Neural cell (in vitro differentiated cells): ENCODE measurements around the gene ZNF385D. TPM values are rescaled to one million over a fixed set of nuclear protein-coding genes. Genes with fewer than 3 reads are reported as not detected.

Experiments
- H2AFZ ChIP-seq: fragments of 200-600, 300-800 bp; sonication (generic), shearing (Covaris generic); 2 replicates; pipeline ENCODE4 v1.6.0; 2014; ENCODE audit warnings: low read depth, mild to moderate bottlenecking, antibody characterized with exemption, low read length, moderate library complexity
- H3F3A ChIP-seq: fragments of 200-600 bp; shearing (Covaris generic); 2 replicates; pipeline ENCODE4 v1.6.1; 2016; ENCODE audit warnings: mild to moderate bottlenecking, moderate library complexity, mixed read lengths, antibody characterized with exemption, low read length; ENCODE audit not compliant: insufficient read depth, poor library complexity, severe bottlenecking
- H3K27ac ChIP-seq: fragments of 200-600, 300-800 bp; sonication (generic), shearing (Covaris generic); 2 replicates; pipeline ENCODE4 v1.5.1; 2014; ENCODE audit warnings: mild to moderate bottlenecking, low read length, moderate library complexity
- H3K27me3 ChIP-seq: fragments of 300-800, 200-600 bp; sonication (generic), shearing (Covaris generic); 2 replicates; pipeline ENCODE4 v1.6.0; 2014; ENCODE audit warnings: mild to moderate bottlenecking, low read depth, low read length, moderate library complexity; ENCODE audit not compliant: insufficient read depth
- H3K36me3 ChIP-seq: fragments of 300-800, 200-600 bp; sonication (generic), shearing (Covaris generic); 2 replicates; pipeline ENCODE4 v1.5.1; 2014; ENCODE audit warnings: mild to moderate bottlenecking, antibody characterized with exemption, low read length, moderate library complexity; ENCODE audit not compliant: insufficient read depth
- H3K4me2 ChIP-seq: fragments of 300-800, 200-600 bp; sonication (generic), shearing (Covaris generic); 2 replicates; pipeline ENCODE4 v1.6.0; 2014; ENCODE audit warnings: mild to moderate bottlenecking, low read length
- H3K4me3 ChIP-seq: fragments of 300-800, 200-600 bp; sonication (generic), shearing (Covaris generic); 2 replicates; pipeline ENCODE4 v1.5.1; 2014; ENCODE audit warnings: mild to moderate bottlenecking, low read length, moderate library complexity
- H3K79me2 ChIP-seq: fragments of 200-600 bp; shearing (Covaris generic); replicated peaks from 2 replicates; pipeline ENCODE4 v1.6.0; 2014; ENCODE audit warnings: mild to moderate bottlenecking, low read length, moderate library complexity; ENCODE audit not compliant: insufficient read depth
- H3K9ac ChIP-seq: fragments of 300-800, 200-600 bp; sonication (generic), shearing (Covaris generic); 2 replicates; pipeline ENCODE4 v1.6.1; 2016; ENCODE audit warnings: mild to moderate bottlenecking, low read length, mixed read lengths
- H3K9me2 ChIP-seq: fragments of 200-600 bp; shearing (Covaris generic); 2 replicates; pipeline ENCODE4 v1.6.1; 2016; ENCODE audit warnings: mild to moderate bottlenecking, low read length, mixed read lengths; ENCODE audit not compliant: insufficient read depth
- H3K9me3 ChIP-seq: fragments of 200-600, 300-800 bp; sonication (generic), shearing (Covaris generic); 2 replicates; pipeline ENCODE4 v1.6.1; 2016; ENCODE audit warnings: mild to moderate bottlenecking, mixed run types, low read length, moderate library complexity, mixed read lengths
- H4K20me1 ChIP-seq: fragments of 200-600 bp; shearing (Covaris generic); 2 replicates; pipeline ENCODE4 v1.6.1; 2016; ENCODE audit warnings: mild to moderate bottlenecking, mixed run types; ENCODE audit not compliant: insufficient read depth
- EP300 ChIP-seq: fragments of 450-650 bp; conservative IDR thresholded peaks from 2 replicates; pipeline ENCODE4 v1.6.1; 2014; ENCODE audit warnings: antibody characterized with exemption, mild to moderate bottlenecking, moderate library complexity; ENCODE audit not compliant: poor library complexity, severe bottlenecking
- EZH2 ChIP-seq: fragments of 200-600, 300-800 bp; shearing (Covaris generic), sonication (generic); IDR thresholded peaks from 2 replicates; pipeline ENCODE4 v1.6.1; 2014; ENCODE audit warnings: antibody characterized with exemption, low read length, borderline replicate concordance, mild to moderate bottlenecking; ENCODE audit not compliant: insufficient read depth, poor library complexity, severe bottlenecking
- MXI1 ChIP-seq: fragments of 450-650 bp; conservative IDR thresholded peaks from 2 replicates; pipeline ENCODE4 v1.6.1; 2014; ENCODE audit warnings: antibody characterized with exemption, mild to moderate bottlenecking; ENCODE audit not compliant: poor library complexity, severe bottlenecking
- POLR2AphosphoS5 ChIP-seq: IDR thresholded peaks from 2 replicates; pipeline ENCODE4 v1.6.1; 2012
- RAD21 ChIP-seq: fragments of 450-650 bp; conservative IDR thresholded peaks from 2 replicates; pipeline ENCODE4 v1.6.1; 2014; ENCODE audit warnings: antibody characterized with exemption, mild to moderate bottlenecking, moderate library complexity
- SMC3 ChIP-seq: fragments of 450-650 bp; conservative IDR thresholded peaks from 2 replicates; pipeline ENCODE4 v1.6.1; 2014; ENCODE audit warnings: antibody characterized with exemption, mild to moderate bottlenecking, moderate library complexity; ENCODE audit not compliant: poor library complexity
- TAF1 ChIP-seq: IDR thresholded peaks from 2 replicates; pipeline ENCODE4 v1.6.1; 2012; ENCODE audit warnings: low read depth
- polyA plus RNA-seq: library from polyadenylated mRNA; depleted of rRNA; stranded (reverse); fragments of >200 nt; gene quantifications from 2 replicates; pipeline ENCODE4 v1.2.3, GENCODE V29; 2014
- TF ChIP-seq, protein P1 (sequence below): IDR thresholded peaks from 2 replicates; pipeline ENCODE4 v1.6.1; 2012; ENCODE audit warnings: borderline replicate concordance
- TF ChIP-seq, protein P2 (sequence below): fragments of 450-650 bp; IDR thresholded peaks from 2 replicates; pipeline ENCODE4 v1.5.1; 2014; ENCODE audit warnings: antibody characterized with exemption, mild to moderate bottlenecking, moderate library complexity; ENCODE audit not compliant: poor library complexity, severe bottlenecking

The ZNF385D gene
- polyA plus RNA-seq, 1 donor from 2014 or later: 3.4 TPM

GRCh38 chr3:21634112-21634511, 116.9 kb downstream of the ZNF385D start:
- TF ChIP-seq RAD21 (no peak), POLR2AphosphoS5 (no peak), EZH2 (no peak), SMC3 (no peak)
- TF ChIP-seq, protein P1, sequence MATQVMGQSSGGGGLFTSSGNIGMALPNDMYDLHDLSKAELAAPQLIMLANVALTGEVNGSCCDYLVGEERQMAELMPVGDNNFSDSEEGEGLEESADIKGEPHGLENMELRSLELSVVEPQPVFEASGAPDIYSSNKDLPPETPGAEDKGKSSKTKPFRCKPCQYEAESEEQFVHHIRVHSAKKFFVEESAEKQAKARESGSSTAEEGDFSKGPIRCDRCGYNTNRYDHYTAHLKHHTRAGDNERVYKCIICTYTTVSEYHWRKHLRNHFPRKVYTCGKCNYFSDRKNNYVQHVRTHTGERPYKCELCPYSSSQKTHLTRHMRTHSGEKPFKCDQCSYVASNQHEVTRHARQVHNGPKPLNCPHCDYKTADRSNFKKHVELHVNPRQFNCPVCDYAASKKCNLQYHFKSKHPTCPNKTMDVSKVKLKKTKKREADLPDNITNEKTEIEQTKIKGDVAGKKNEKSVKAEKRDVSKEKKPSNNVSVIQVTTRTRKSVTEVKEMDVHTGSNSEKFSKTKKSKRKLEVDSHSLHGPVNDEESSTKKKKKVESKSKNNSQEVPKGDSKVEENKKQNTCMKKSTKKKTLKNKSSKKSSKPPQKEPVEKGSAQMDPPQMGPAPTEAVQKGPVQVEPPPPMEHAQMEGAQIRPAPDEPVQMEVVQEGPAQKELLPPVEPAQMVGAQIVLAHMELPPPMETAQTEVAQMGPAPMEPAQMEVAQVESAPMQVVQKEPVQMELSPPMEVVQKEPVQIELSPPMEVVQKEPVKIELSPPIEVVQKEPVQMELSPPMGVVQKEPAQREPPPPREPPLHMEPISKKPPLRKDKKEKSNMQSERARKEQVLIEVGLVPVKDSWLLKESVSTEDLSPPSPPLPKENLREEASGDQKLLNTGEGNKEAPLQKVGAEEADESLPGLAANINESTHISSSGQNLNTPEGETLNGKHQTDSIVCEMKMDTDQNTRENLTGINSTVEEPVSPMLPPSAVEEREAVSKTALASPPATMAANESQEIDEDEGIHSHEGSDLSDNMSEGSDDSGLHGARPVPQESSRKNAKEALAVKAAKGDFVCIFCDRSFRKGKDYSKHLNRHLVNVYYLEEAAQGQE: no peak

GRCh38 chr3:21624524-21624923, 126.5 kb downstream of the ZNF385D start:
- no peak overlapping the region for H3K4me3 ChIP-seq
- no peaks in the 10 kb centered on the region for H4K20me1 ChIP-seq
- H3K9ac ChIP-seq: no peak overlapping the region
- no peak overlapping the region for H3K4me2 ChIP-seq
- H3K9me3 ChIP-seq: no peaks in the 10 kb centered on the region
- H3K79me2 ChIP-seq: no peaks in the 10 kb centered on the region
- TF ChIP-seq, protein P2, sequence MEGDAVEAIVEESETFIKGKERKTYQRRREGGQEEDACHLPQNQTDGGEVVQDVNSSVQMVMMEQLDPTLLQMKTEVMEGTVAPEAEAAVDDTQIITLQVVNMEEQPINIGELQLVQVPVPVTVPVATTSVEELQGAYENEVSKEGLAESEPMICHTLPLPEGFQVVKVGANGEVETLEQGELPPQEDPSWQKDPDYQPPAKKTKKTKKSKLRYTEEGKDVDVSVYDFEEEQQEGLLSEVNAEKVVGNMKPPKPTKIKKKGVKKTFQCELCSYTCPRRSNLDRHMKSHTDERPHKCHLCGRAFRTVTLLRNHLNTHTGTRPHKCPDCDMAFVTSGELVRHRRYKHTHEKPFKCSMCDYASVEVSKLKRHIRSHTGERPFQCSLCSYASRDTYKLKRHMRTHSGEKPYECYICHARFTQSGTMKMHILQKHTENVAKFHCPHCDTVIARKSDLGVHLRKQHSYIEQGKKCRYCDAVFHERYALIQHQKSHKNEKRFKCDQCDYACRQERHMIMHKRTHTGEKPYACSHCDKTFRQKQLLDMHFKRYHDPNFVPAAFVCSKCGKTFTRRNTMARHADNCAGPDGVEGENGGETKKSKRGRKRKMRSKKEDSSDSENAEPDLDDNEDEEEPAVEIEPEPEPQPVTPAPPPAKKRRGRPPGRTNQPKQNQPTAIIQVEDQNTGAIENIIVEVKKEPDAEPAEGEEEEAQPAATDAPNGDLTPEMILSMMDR: no peak
- TF ChIP-seq POLR2AphosphoS5 (no peak), RAD21 (no peak)
- H3K9me2 ChIP-seq: no peaks in the 10 kb centered on the region
- no peak overlapping the region for H3K27ac ChIP-seq
- H3K27me3 ChIP-seq: no peaks in the 10 kb centered on the region
- no peak overlapping the region for H2AFZ ChIP-seq
- no peaks in the 10 kb centered on the region for H3K36me3 ChIP-seq
- no peaks in the 10 kb centered on the region for H3F3A ChIP-seq

More at GRCh38 chr3:21634112-21634511, 116.9 kb downstream of the ZNF385D start:
- no peak overlapping the region for H3K4me3 ChIP-seq
- no peak overlapping the region for H3K27ac ChIP-seq
- H4K20me1 ChIP-seq: no peaks in the 10 kb centered on the region
- no peaks in the 10 kb centered on the region for H3K79me2 ChIP-seq
- no peaks in the 10 kb centered on the region for H3K27me3 ChIP-seq
- no peak overlapping the region for H3K4me2 ChIP-seq
- no peaks in the 10 kb centered on the region for H3F3A ChIP-seq
- no peak overlapping the region for H2AFZ ChIP-seq
- no peak overlapping the region for H3K9ac ChIP-seq
- no peaks in the 10 kb centered on the region for H3K9me3 ChIP-seq
- no peaks in the 10 kb centered on the region for H3K9me2 ChIP-seq
- no peaks in the 10 kb centered on the region for H3K36me3 ChIP-seq

DNA sequence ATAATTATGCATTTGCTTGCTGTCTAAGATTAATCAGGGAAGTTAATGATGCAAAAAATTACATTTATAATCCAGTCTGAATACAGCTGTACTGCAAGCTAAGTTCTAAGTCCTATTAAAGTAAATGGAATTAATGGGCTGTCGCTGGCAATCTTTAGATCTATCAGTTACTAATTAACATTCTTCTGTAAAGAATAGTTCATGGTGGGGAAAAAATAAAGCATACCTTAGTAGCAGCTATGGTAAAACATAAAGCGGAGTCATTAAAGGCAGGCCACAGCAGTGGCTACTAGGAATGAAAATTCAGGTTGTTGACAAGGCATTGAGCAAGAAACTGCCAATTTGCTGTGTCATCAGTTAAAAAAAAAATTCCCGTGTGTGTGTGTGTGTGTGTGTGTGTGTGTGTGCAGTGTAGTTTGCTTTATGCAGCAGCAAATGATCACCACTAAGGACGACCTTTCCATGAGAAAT, 129.8 kb downstream of the ZNF385D start:
- H3F3A ChIP-seq: no peaks in the 10 kb centered on the region
- no peak for TF ChIP-seq POLR2AphosphoS5
- TF ChIP-seq TAF1: no peak
- TF ChIP-seq EZH2: no peak
- TF ChIP-seq, protein P2: no peak
- TF ChIP-seq RAD21: no peak
- TF ChIP-seq EP300: no peak
- no peak for TF ChIP-seq MXI1
- TF ChIP-seq SMC3: no peak
- TF ChIP-seq, protein P1: no peak
- H4K20me1 ChIP-seq: no peaks in the 10 kb centered on the region
- H3K4me3 ChIP-seq: no peak overlapping the region
- no peak overlapping the region for H3K4me2 ChIP-seq
- no peaks in the 10 kb centered on the region for H3K9me2 ChIP-seq
- H3K27me3 ChIP-seq: no peaks in the 10 kb centered on the region
- H2AFZ ChIP-seq: no peak overlapping the region
- H3K79me2 ChIP-seq: no peaks in the 10 kb centered on the region
- no peak overlapping the region for H3K9ac ChIP-seq
- H3K9me3 ChIP-seq: no peaks in the 10 kb centered on the region
- no peak overlapping the region for H3K27ac ChIP-seq
- no peaks in the 10 kb centered on the region for H3K36me3 ChIP-seq
